Activated CD4-positive, alpha-beta T cell treated with anti-CD3 and anti-CD28 coated beads for 48 hours (primary cell): Measurements from ENCODE around the gene ADGRF5.

Experiments
- DNase-seq: peaks from one replicate; pipeline ENCODE4 v3.0.0-alpha.2; 2020

Gene ADGRF5

DNA sequence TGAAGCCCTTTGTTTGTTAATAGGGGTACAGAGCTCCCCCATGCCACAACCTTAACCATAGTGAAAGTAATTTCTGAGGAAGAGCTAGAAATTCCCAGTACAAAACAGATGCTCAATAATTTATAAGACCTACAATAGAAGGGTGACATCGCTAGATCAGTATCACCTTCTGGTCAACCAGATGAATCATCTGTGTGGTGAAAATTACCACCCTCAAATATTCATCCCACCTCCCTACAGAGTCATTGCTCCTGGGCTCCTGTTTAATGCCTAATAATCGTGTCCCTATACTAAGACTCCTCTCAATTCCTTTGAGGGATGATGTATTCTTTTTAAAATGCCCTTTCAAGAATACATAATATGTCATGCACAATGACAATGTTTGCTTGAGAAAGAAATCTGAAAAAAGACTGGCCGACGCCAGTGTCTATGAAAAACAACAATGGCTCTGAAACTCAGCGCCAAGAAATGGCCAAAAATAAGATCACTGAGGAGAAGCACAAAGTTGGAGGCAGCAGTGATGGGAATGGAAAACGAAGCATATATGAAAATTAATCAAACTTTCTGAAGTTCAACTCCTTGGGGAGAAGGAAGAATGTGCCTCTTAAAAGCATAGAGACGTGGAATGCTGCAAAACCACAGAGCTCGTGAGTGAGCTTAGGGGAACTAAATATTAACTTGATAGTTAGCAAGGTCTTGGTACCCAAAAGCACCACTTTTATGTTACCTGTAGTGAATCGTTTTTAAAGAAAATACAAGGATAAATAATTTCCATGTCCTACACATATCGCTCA, 11.0 kb upstream of the ADGRF5 start:
- DNase-seq = no peak

DNA sequence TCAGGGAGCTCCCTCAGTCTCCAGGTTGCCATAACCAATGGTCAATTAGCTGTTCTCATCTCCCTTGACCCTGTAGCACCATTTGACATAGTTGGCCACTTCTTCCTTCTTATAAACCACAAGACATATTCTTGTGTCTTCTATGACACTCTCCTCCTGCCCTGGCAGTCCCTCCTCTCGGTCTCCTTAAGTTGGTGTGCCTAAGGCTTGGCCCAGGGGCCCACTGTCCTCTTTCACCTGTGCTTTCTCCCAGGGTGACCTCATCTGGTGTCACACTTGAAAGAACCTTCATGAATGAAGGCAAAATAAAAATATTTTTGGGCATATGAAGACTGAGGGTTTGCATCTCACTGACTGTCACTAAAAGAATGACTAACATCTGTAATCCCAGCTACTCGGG, 9.7 kb upstream of the ADGRF5 start:
- DNase-seq = no peak

GRCh38 chr6:46930331-46930730, 8.6 kb upstream of the ADGRF5 start:
- DNase-seq = no peak

DNA sequence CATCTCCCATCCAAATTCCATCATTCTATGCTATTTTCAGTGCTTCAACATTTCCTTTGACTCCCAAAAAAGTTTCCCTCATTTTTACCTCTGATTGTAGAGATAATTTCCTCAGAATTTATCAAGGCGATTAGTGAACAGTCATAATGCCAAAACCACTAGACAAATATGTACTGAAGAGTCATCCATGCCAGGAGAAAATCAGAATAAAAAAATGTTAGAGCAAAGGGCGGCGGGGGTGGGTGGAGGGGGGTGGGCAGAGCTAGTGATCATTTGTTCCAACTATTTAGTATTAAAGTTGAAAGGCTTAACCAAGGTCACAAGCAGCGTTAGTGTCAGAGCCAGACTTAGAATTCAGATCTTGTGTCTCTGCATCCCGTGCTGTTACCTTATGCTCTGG, 5.3 kb upstream of the ADGRF5 start:
- DNase-seq = no peak

GRCh38 chr6:46926481-46926880, 4.7 kb upstream of the ADGRF5 start:
- no peak for DNase-seq

- DNase-seq = no peak
These were observed 4.0 kb upstream of the ADGRF5 start for GRCh38 chr6:46925563-46926253.

GRCh38 chr6:46923476-46923875, 1.7 kb upstream of the ADGRF5 start:
- DNase-seq = no peak

GRCh38 chr6:46921059-46921458, 679 bp downstream of the ADGRF5 start:
- DNase-seq = no peak

GRCh38 chr6:46918806-46919205, 2.9 kb downstream of the ADGRF5 start:
- DNase-seq = no peak

DNA sequence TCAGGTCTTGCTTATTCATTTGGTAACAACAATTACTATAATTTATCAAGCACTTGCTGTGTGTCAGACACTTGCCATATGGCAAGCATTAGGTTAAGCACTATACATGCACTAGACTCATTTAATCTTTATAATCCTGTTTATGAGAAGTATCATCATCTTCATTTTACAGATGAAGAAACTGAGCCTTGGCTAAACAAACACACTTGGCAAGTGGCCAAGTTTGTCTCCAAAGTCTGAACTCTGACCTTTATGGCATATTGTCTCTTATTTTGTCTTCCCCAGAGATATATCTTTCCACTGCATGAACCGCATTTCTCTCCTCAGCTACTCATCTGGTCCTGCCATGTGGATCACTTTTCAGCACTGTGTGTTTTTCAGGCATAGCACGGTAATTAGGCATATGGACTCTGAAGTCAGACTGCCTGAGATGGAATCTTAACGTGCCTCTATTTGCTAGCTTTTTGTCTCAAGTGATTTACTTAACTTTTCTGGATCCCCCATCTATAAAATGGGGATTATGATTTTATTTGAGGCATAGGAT, 4.7 kb downstream of the ADGRF5 start:
- DNase-seq = no peak

GRCh38 chr6:46915866-46916265, 5.9 kb downstream of the ADGRF5 start:
- no peak for DNase-seq

GRCh38 chr6:46915380-46915779, 6.4 kb downstream of the ADGRF5 start:
- no peak for DNase-seq

DNA sequence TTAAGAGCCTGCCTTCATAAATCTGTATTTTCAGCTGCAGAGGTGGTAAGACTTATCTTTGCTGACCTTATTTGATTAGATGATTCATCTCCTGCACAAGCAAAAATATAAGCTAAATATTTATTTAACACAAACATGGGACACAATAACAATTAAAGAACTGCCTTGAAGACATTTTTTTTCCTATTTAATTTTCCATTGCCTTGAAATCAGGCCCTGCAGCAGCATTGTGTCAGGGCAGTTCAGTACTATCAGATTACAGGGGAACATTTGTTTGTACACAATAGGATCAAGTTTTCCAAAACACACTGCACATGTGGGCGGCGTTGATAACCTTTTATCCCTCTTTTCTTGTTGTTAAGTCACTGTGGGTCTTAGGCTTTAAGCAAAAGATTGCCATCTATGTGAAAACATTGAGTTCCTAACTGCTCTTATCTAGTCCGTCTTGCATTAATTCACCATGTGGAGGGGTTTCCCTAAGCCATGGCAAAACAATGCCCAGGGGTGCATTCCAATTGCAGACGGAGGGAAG, 7.4 kb downstream of the ADGRF5 start:
- DNase-seq = no peak

GRCh38 chr6:46909371-46909770, 12.4 kb downstream of the ADGRF5 start:
- no peak for DNase-seq

GRCh38 chr6:46906776-46907175, 15.0 kb downstream of the ADGRF5 start:
- DNase-seq = no peak

DNA sequence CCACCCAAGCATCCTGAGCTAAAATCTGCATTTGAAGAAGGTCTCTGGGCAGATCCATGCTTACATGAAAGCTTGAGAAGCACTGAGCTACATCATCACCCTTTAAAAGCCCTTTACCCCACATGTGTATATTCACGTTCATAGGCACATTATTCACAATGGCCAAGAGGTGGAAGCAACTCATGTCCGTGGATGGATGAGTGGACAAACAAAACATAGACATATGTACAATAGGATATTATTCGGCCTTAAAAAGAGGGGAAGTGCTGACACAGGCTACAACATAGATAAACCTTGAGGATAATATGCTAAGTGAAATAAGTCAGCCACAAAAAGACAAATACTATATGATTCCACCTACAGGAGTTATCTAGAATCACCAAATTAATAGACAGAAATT, 17.6 kb downstream of the ADGRF5 start:
- DNase-seq = no peak

GRCh38 chr6:46903175-46903574, 18.6 kb downstream of the ADGRF5 start:
- DNase-seq = no peak

- no peak for DNase-seq
These were observed 19.8 kb downstream of the ADGRF5 start for GRCh38 chr6:46901882-46902314.

DNA sequence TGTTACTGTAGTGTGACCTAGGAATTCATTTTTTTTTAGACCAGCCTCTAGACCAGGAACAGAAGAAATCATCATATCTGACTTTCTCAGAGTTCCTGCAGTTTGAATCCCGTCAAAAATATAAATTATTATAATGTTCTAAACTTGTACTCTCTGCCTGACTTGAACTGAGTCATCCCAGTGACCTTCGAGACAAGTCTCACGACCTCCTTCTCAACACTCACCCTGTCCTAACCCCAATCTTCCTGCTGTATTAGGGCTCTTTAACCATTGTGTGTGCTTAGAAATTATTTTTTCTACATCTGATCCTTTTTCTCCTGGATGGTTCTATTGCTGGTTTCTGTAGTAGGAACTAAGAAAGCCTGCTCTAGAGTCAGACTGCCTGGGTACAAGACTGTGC, 21.5 kb downstream of the ADGRF5 start:
- no peak for DNase-seq

GRCh38 chr6:46899659-46900058, 22.1 kb downstream of the ADGRF5 start:
- DNase-seq = no peak

DNA sequence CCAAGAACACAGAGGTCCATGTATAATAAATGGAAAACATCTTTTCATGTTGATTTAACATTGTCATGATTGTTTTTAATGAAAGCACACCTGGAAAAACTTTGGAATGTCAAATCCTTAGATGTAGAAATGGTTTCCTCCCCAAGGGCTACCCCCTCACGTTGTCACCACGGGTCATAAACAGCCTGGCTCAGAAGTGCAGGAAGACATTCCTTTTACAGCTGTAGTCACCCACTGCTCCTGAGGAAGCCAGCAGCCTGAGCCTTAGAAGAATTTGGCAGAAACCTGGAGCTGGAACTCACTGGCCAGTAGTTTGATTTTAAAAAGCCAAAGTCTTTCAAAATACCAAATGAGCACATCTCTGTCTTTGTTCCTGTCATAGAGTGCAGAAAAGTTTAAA, 23.7 kb downstream of the ADGRF5 start:
- DNase-seq = no peak

DNA sequence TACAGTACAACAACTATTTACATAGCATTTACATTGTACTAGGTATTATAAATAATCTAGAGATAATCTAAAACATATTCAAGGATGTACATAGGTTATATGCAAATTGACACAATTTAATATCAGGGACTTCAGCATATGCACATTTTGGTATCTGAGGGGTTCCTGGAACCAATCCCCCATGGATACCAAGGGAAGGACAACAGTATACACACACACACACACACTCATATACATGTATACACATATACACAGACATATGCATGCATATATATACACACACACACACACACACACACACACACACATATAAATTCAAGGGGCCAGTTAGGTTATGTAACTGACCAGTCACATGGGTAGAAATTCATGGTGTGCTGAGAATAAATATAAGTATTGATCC, 24.9 kb downstream of the ADGRF5 start:
- DNase-seq = no peak

- no peak for DNase-seq
These were observed 25.8 kb downstream of the ADGRF5 start for GRCh38 chr6:46895930-46896329.

DNA sequence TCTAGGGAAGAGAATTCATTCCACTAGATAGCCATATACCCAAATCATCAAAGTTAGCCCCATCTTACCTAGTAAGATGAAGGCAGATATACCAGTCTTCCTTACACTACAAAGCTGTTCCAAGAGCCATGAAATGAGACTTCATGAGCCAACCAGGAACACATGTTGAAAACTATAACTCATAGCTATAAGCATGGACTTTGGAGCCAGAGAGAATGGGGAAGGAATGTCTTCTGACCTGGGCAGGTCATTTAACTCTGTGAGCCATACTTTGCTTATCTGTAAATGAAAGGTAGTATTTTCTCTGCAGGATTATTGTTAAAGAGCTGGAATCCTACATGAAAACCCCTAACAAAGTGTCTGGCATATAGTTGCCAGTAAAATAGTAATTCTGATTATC, 27.3 kb downstream of the ADGRF5 start:
- DNase-seq = no peak
